ENCODE results near the gene MGAT3. TPM values are rescaled to one million over a fixed set of nuclear protein-coding genes. Genes with fewer than 3 reads are reported as not detected.

MGAT3 gene
- total and polyA plus RNA-seq, 9 of the 15 experiments (the other 6 are each of a cell fraction or from before 2014, with no cell fraction given): 0.10 to 11.5 (median 4.6) TPM

GRCh38 chr22:39520226-39521105 lies 63.7 kb downstream of the MGAT3 start, which contains the start of gene ATF4 (continued):
- TF ChIP-seq ZNF518B (CRISPR knock-in tag; IDR thresholded peaks at IDR 0.05) (no peak), ZEB2 (IDR thresholded peaks at IDR 0.05) (no peak), EWSR1 (IDR thresholded peaks at IDR 0.05; ENCODE audit: borderline replicate concordance, low read depth, partially characterized antibody) (no peak), ZNF79 (CRISPR knock-in tag; IDR thresholded peaks at IDR 0.05; ENCODE audit: low read depth) (no peak), NCOA1 (IDR thresholded peaks at IDR 0.05; ENCODE audit: low read depth) (peak; percentile 66; the same call in 1 of the 2 replicates), ZKSCAN8 (CRISPR knock-in tag; IDR thresholded peaks at IDR 0.05) (no peak), KLF1 (tag; IDR thresholded peaks at IDR 0.05) (peak; percentile 86), HCFC1 (IDR thresholded peaks at IDR 0.05; ENCODE audit: low read depth, low read length) (peak; percentile 13), ZNF780A (CRISPR knock-in tag; IDR thresholded peaks at IDR 0.05) (no peak), SRF (CRISPR knock-in tag; IDR thresholded peaks at IDR 0.05) (no peak), CUX1 (CRISPR knock-in tag; IDR thresholded peaks at IDR 0.05) (no peak), MEF2D (tag; conservative IDR thresholded peaks at IDR 0.05; ENCODE audit: low read depth) (no peak), NFE2 (IDR thresholded peaks at IDR 0.05; ENCODE audit: low read depth) (no peak), ATF2 (CRISPR knock-in tag; IDR thresholded peaks at IDR 0.05) (no peak)
- TF ChIP-seq, protein P1, sequence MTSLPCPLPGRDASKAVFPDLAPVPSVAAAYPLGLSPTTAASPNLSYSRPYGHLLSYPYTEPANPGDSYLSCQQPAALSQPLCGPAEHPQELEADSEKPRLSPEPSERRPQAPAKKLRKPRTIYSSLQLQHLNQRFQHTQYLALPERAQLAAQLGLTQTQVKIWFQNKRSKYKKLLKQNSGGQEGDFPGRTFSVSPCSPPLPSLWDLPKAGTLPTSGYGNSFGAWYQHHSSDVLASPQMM (CRISPR knock-in tag; IDR thresholded peaks at IDR 0.05): no peak
- TF ChIP-seq, protein P2, sequence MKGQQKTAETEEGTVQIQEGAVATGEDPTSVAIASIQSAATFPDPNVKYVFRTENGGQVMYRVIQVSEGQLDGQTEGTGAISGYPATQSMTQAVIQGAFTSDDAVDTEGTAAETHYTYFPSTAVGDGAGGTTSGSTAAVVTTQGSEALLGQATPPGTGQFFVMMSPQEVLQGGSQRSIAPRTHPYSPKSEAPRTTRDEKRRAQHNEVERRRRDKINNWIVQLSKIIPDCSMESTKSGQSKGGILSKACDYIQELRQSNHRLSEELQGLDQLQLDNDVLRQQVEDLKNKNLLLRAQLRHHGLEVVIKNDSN (CRISPR knock-in tag; IDR thresholded peaks at IDR 0.05): peak; percentile 98
